PC-3 (cell line): ENCODE results near the gene METTL6. TPM values are rescaled to one million over a fixed set of nuclear protein-coding genes. Genes with fewer than 3 reads are reported as not detected.
"Not testable (repeated sequence)": the region's sequence is repeated elsewhere in the genome, so short reads cannot be mapped to it uniquely, and the experiment has no call there.

ENCODE experiments used
- ATAC-seq: fragments of 200-7000 bp; cut with Tn5 transposase; 2 replicates; pipeline ENCODE4 v1.9.1; 2020; ENCODE audit warnings: mild to moderate bottlenecking, moderate library complexity
- BruUV-seq: library from RNA; stranded (reverse); fragments of 400-500 nt; replicated peaks from 2 replicates; lab custom pipeline; 2021; lab: Mats Ljungman, UMichigan
- CTCF ChIA-PET: fragments of 300-600 bp; sonication (Branson Sonifier 250); formaldehyde crosslinking; loops from one replicate; lab custom pipeline; 2022; ENCODE audit warnings: antibody characterized with exemption; lab: Charles Lee
- POLR2A ChIA-PET: fragments of 300-600 bp; sonication (Branson Sonifier 250); formaldehyde crosslinking; loops from one replicate; lab custom pipeline; 2022; ENCODE audit warnings: antibody characterized with exemption; ENCODE audit not compliant: unreplicated experiment; lab: Charles Lee
- DNase-seq: peaks from one replicate; pipeline ENCODE4 v3.0.0-alpha.2; 2015
- H2AFZ ChIP-seq: fragments of 300-600 bp; sonication (generic); 2 replicates; pipeline ENCODE4 v1.6.0; 2016; ENCODE audit warnings: antibody characterized with exemption, low read length
- H3F3A ChIP-seq: fragments of 300-600 bp; sonication (generic); one replicate; pipeline ENCODE4 v1.6.0; 2017; ENCODE audit warnings: antibody characterized with exemption, low read length, control low read depth, mild to moderate bottlenecking; ENCODE audit not compliant: unreplicated experiment
- H3K27ac ChIP-seq: fragments of 300-600 bp; sonication (generic); 2 replicates; pipeline ENCODE4 v1.5.1; 2016; ENCODE audit warnings: mild to moderate bottlenecking, low read length
- H3K27me3 ChIP-seq: fragments of 300-600 bp; sonication (generic); 2 replicates; pipeline ENCODE4 v1.6.1; 2016; ENCODE audit warnings: low read length, mixed read lengths
- H3K36me3 ChIP-seq: fragments of 300-600 bp; sonication (generic); 2 replicates; pipeline ENCODE4 v1.6.1; 2016; ENCODE audit warnings: low read depth, mixed run types, low read length, mixed read lengths
- H3K4me1 ChIP-seq: fragments of 300-600 bp; sonication (generic); 2 replicates; pipeline ENCODE4 v1.5.1; 2016; ENCODE audit warnings: low read length; ENCODE audit not compliant: insufficient read depth
- H3K4me2 ChIP-seq: fragments of 300-600 bp; sonication (generic); 2 replicates; pipeline ENCODE4 v1.6.0; 2016; ENCODE audit warnings: low read length
- H3K4me3 ChIP-seq: fragments of 300-600 bp; sonication (generic); 2 replicates; pipeline ENCODE4 v1.5.1; 2016; ENCODE audit warnings: mild to moderate bottlenecking, low read length, mixed read lengths
- H3K79me2 ChIP-seq: fragments of 300-600 bp; sonication (generic); 2 replicates; pipeline ENCODE4 v1.6.1; 2017; ENCODE audit warnings: low read length, mixed read lengths
- H3K9ac ChIP-seq: fragments of 300-600 bp; sonication (generic); 2 replicates; pipeline ENCODE4 v1.6.0; 2016; ENCODE audit warnings: mild to moderate bottlenecking, low read length
- H3K9me2 ChIP-seq: fragments of 300-600 bp; sonication (generic); replicated peaks from 2 replicates; pipeline ENCODE4 v1.6.1; 2016; ENCODE audit warnings: mixed run types, low read length, mixed read lengths
- H3K9me3 ChIP-seq: fragments of 300-600 bp; sonication (generic); 2 replicates; pipeline ENCODE4 v1.6.1; 2016; ENCODE audit warnings: low read length, mixed read lengths
- H4K20me1 ChIP-seq: fragments of 300-600 bp; sonication (generic); 2 replicates; pipeline ENCODE4 v1.6.1; 2016; ENCODE audit warnings: low read length, mixed read lengths
- EZH2 ChIP-seq: fragments of 300-600 bp; sonication (generic); IDR thresholded peaks from one replicate; pipeline ENCODE4 v1.6.1; 2017; ENCODE audit warnings: antibody characterized with exemption, mild to moderate bottlenecking, low read length; ENCODE audit not compliant: unreplicated experiment
- EZH2phosphoT487 ChIP-seq: fragments of 300-600 bp; sonication (generic); IDR thresholded peaks from 2 replicates; pipeline ENCODE4 v1.6.1; 2018; ENCODE audit warnings: mild to moderate bottlenecking, antibody characterized with exemption, low read length, borderline replicate concordance
- intact Hi-C: fragments of 100-400 bp; cut with micrococcal nuclease; formaldehyde crosslinking; loops from 2 replicates; pipeline ENCODE4 v1.9.0; 2023
- total RNA-seq: library from RNA; depleted of rRNA; stranded (reverse); fragments of >200 nt; gene quantifications from 2 replicates; pipeline ENCODE4 v1.2.3, GENCODE V29; 2014
- TF ChIP-seq, protein P1 (sequence below): fragments of 300-600 bp; sonication (generic); conservative IDR thresholded peaks from 2 replicates; pipeline ENCODE4 v1.5.1; 2017; ENCODE audit warnings: antibody characterized with exemption, low read depth, mild to moderate bottlenecking, low read length

The METTL6 gene
- total RNA-seq, 1 experiment from 2014 or later = 22.4 TPM

DNA sequence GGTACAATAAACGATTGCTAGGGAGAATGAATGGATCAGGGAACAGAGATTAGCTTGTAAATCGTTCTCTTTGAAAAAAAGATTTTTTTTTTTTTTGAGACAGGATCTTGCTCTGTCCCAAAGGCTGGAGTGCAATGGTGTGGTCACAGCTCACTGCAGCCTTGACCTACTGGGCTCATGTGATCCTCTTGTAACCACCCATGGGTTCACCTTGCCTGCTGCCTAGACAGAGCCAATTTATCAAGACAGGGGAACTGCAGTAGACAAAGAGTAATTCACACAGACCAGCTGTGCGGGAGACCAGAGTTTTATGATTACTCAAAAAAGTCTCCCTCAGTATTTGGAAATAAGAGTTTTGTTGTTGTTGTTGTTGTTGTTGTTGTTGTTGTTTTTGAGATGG lies 39.6 kb downstream of the METTL6 start:
- POLR2A ChIA-PET = no interaction called here
- no peak overlapping the region for H3K4me3 ChIP-seq
- no peaks in the 10 kb centered on the region for H3K36me3 ChIP-seq
- BruUV-seq = no TSS peak
- H3K9ac ChIP-seq = no peak overlapping the region
- H3K27ac ChIP-seq = peak overlapping the region; percentile 40
- no peak overlapping the region for H2AFZ ChIP-seq
- peaks cover 20% of the 10 kb centered on the region for H3K4me1 ChIP-seq
- CTCF ChIA-PET = no interaction called here
- H3K9me3 ChIP-seq = no peaks in the 10 kb centered on the region
- no peak for DNase-seq
- H3K79me2 ChIP-seq = no peaks in the 10 kb centered on the region
- H3F3A ChIP-seq = no peaks in the 10 kb centered on the region
- H3K9me2 ChIP-seq = no peaks in the 10 kb centered on the region
- ATAC-seq = peak; percentile 36
- H4K20me1 ChIP-seq = no peaks in the 10 kb centered on the region
- H3K4me2 ChIP-seq = peak overlapping the region; percentile 50
- intact Hi-C loops = no loop called here
- no peaks in the 10 kb centered on the region for H3K27me3 ChIP-seq
- TF ChIP-seq EZH2 = no peak
- no peak for TF ChIP-seq EZH2phosphoT487
- TF ChIP-seq, protein P1, sequence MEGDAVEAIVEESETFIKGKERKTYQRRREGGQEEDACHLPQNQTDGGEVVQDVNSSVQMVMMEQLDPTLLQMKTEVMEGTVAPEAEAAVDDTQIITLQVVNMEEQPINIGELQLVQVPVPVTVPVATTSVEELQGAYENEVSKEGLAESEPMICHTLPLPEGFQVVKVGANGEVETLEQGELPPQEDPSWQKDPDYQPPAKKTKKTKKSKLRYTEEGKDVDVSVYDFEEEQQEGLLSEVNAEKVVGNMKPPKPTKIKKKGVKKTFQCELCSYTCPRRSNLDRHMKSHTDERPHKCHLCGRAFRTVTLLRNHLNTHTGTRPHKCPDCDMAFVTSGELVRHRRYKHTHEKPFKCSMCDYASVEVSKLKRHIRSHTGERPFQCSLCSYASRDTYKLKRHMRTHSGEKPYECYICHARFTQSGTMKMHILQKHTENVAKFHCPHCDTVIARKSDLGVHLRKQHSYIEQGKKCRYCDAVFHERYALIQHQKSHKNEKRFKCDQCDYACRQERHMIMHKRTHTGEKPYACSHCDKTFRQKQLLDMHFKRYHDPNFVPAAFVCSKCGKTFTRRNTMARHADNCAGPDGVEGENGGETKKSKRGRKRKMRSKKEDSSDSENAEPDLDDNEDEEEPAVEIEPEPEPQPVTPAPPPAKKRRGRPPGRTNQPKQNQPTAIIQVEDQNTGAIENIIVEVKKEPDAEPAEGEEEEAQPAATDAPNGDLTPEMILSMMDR = no peak

DNA sequence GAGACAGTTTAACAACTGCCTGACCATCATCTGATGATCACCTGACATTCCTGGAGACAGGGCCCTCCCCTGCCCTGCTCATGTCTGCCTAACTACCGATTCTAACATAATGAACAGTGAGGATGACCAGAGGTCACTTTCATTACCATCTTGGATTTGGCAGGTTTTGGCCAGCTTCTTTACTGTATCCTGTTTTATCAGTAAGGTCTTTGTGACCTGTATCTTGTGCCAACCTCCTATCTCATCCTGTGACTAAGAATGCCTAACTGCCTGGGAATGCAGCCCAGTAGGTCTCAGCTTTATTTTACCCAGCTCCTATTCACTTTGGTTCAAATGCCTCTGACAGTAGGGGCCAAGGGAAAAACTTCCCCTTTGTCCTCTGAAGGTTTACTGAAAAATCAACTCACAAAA lies 40.2 kb downstream of the METTL6 start:
- ChIA-PET CTCF (interaction anchor here (0.6 to 0.7 kb wide), 2 partner anchors 18 to 119 kb away, joined by 3 to 5 read pairs; no protein-coding TSS in a partner anchor), POLR2A (no interaction called here)
- Histone ChIP-seq H3F3A (no peaks in the 10 kb centered on the region), H3K9ac (no peak overlapping the region), H3K27ac (peak overlapping the region; percentile 40), H3K4me3 (no peak overlapping the region), H3K4me1 (peaks cover 20% of the 10 kb centered on the region), H4K20me1 (no peaks in the 10 kb centered on the region), H3K9me3 (no peaks in the 10 kb centered on the region), H3K9me2 (no peaks in the 10 kb centered on the region), H3K4me2 (peak overlapping the region; percentile 50), H3K36me3 (no peaks in the 10 kb centered on the region), H2AFZ (no peak overlapping the region), H3K79me2 (no peaks in the 10 kb centered on the region), H3K27me3 (no peaks in the 10 kb centered on the region)
- BruUV-seq = no TSS peak
- DNase-seq = peak; percentile 73
- TF ChIP-seq EZH2phosphoT487 (no peak), EZH2 (no peak)
- TF ChIP-seq, protein P1 = no peak
- peak; percentile 77 for ATAC-seq
- intact Hi-C loops = no loop called here

DNA sequence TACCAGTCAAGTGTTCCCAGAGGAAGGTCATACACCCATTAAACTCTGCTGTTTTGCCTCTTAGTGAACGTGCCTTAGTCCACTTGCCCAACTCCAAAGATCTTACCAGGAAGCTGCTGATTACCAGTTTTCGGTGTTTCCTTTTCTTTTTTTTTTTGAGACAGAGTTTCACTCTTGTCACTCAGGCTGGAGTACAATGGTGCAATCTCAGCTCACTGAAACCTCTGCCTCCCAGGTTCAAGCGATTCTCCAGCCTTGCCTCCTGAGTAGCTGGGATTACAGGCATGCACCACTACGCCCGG lies 40.7 kb downstream of the METTL6 start:
- H3K9me3 ChIP-seq, ATAC-seq, H3F3A ChIP-seq, H3K36me3 ChIP-seq, POLR2A ChIA-PET, H3K4me2 ChIP-seq, H4K20me1 ChIP-seq, H3K79me2 ChIP-seq, H3K9ac ChIP-seq, H3K4me3 ChIP-seq, BruUV-seq, H3K27ac ChIP-seq, H2AFZ ChIP-seq, intact Hi-C loops, H3K27me3 ChIP-seq, H3K9me2 ChIP-seq, DNase-seq: not testable (repeated sequence)
- peaks cover 20% of the 10 kb centered on the region for H3K4me1 ChIP-seq
- CTCF ChIA-PET = interaction anchor here (0.7 kb wide), 1 partner anchor 119 kb away, joined by 3 read pairs; no protein-coding TSS in a partner anchor
